ENCODE results near the gene ZNF670.
"Not testable (repeated sequence)": the region's sequence is repeated elsewhere in the genome, so short reads cannot be mapped to it uniquely, and the experiment has no call there.

GRCh38 chr1:247126166-247126565, 47.6 kb upstream of the ZNF670 start:
- not testable (repeated sequence) for TF ChIP-seq CTCF (IDR thresholded peaks at IDR 0.05; ENCODE audit: poor library complexity, severe bottlenecking); EZH2 (IDR thresholded peaks at IDR 0.05; ENCODE audit: borderline replicate concordance, insufficient read depth, low read length, poor library complexity, severe bottlenecking); POLR2AphosphoS5 (IDR thresholded peaks at IDR 0.05); RAD21 (conservative IDR thresholded peaks at IDR 0.05); EP300 (conservative IDR thresholded peaks at IDR 0.05; ENCODE audit: poor library complexity, severe bottlenecking); SMC3 (conservative IDR thresholded peaks at IDR 0.05; ENCODE audit: poor library complexity); TAF1 (IDR thresholded peaks at IDR 0.05; ENCODE audit: low read depth); MXI1 (conservative IDR thresholded peaks at IDR 0.05; ENCODE audit: poor library complexity, severe bottlenecking); REST (IDR thresholded peaks at IDR 0.05; ENCODE audit: borderline replicate concordance)
